ENCODE data around the gene TSHZ1.

GRCh38 chr18:75179819-75180600, 30.6 kb upstream of the TSHZ1 start:
- no peak for TF ChIP-seq CTCF (IDR thresholded peaks at IDR 0.05)
- no peak for TF ChIP-seq POLR2A (IDR thresholded peaks at IDR 0.05)
- TF ChIP-seq EP300 (IDR thresholded peaks at IDR 0.05): no peak
